Neural cell (in vitro differentiated cells): ENCODE data around the gene CLIC6. TPM values are rescaled to one million over a fixed set of nuclear protein-coding genes. Genes with fewer than 3 reads are reported as not detected.

Experiments
- H2AFZ ChIP-seq: fragments of 200-600, 300-800 bp; sonication (generic), shearing (Covaris generic); 2 replicates; pipeline ENCODE4 v1.6.0; 2014; ENCODE audit warnings: low read depth, mild to moderate bottlenecking, antibody characterized with exemption, low read length, moderate library complexity
- H3F3A ChIP-seq: fragments of 200-600 bp; shearing (Covaris generic); 2 replicates; pipeline ENCODE4 v1.6.1; 2016; ENCODE audit warnings: mild to moderate bottlenecking, moderate library complexity, mixed read lengths, antibody characterized with exemption, low read length; ENCODE audit not compliant: insufficient read depth, poor library complexity, severe bottlenecking
- H3K27ac ChIP-seq: fragments of 200-600, 300-800 bp; sonication (generic), shearing (Covaris generic); 2 replicates; pipeline ENCODE4 v1.5.1; 2014; ENCODE audit warnings: mild to moderate bottlenecking, low read length, moderate library complexity
- H3K27me3 ChIP-seq: fragments of 300-800, 200-600 bp; sonication (generic), shearing (Covaris generic); 2 replicates; pipeline ENCODE4 v1.6.0; 2014; ENCODE audit warnings: mild to moderate bottlenecking, low read depth, low read length, moderate library complexity; ENCODE audit not compliant: insufficient read depth
- H3K36me3 ChIP-seq: fragments of 300-800, 200-600 bp; sonication (generic), shearing (Covaris generic); 2 replicates; pipeline ENCODE4 v1.5.1; 2014; ENCODE audit warnings: mild to moderate bottlenecking, antibody characterized with exemption, low read length, moderate library complexity; ENCODE audit not compliant: insufficient read depth
- H3K4me2 ChIP-seq: fragments of 300-800, 200-600 bp; sonication (generic), shearing (Covaris generic); 2 replicates; pipeline ENCODE4 v1.6.0; 2014; ENCODE audit warnings: mild to moderate bottlenecking, low read length
- H3K4me3 ChIP-seq: fragments of 300-800, 200-600 bp; sonication (generic), shearing (Covaris generic); 2 replicates; pipeline ENCODE4 v1.5.1; 2014; ENCODE audit warnings: mild to moderate bottlenecking, low read length, moderate library complexity
- H3K79me2 ChIP-seq: fragments of 200-600 bp; shearing (Covaris generic); replicated peaks from 2 replicates; pipeline ENCODE4 v1.6.0; 2014; ENCODE audit warnings: mild to moderate bottlenecking, low read length, moderate library complexity; ENCODE audit not compliant: insufficient read depth
- H3K9ac ChIP-seq: fragments of 300-800, 200-600 bp; sonication (generic), shearing (Covaris generic); 2 replicates; pipeline ENCODE4 v1.6.1; 2016; ENCODE audit warnings: mild to moderate bottlenecking, low read length, mixed read lengths
- H3K9me2 ChIP-seq: fragments of 200-600 bp; shearing (Covaris generic); 2 replicates; pipeline ENCODE4 v1.6.1; 2016; ENCODE audit warnings: mild to moderate bottlenecking, low read length, mixed read lengths; ENCODE audit not compliant: insufficient read depth
- H3K9me3 ChIP-seq: fragments of 200-600, 300-800 bp; sonication (generic), shearing (Covaris generic); 2 replicates; pipeline ENCODE4 v1.6.1; 2016; ENCODE audit warnings: mild to moderate bottlenecking, mixed run types, low read length, moderate library complexity, mixed read lengths
- H4K20me1 ChIP-seq: fragments of 200-600 bp; shearing (Covaris generic); 2 replicates; pipeline ENCODE4 v1.6.1; 2016; ENCODE audit warnings: mild to moderate bottlenecking, mixed run types; ENCODE audit not compliant: insufficient read depth
- EP300 ChIP-seq: fragments of 450-650 bp; conservative IDR thresholded peaks from 2 replicates; pipeline ENCODE4 v1.6.1; 2014; ENCODE audit warnings: antibody characterized with exemption, mild to moderate bottlenecking, moderate library complexity; ENCODE audit not compliant: poor library complexity, severe bottlenecking
- EZH2 ChIP-seq: fragments of 200-600, 300-800 bp; shearing (Covaris generic), sonication (generic); IDR thresholded peaks from 2 replicates; pipeline ENCODE4 v1.6.1; 2014; ENCODE audit warnings: antibody characterized with exemption, low read length, borderline replicate concordance, mild to moderate bottlenecking; ENCODE audit not compliant: insufficient read depth, poor library complexity, severe bottlenecking
- MXI1 ChIP-seq: fragments of 450-650 bp; conservative IDR thresholded peaks from 2 replicates; pipeline ENCODE4 v1.6.1; 2014; ENCODE audit warnings: antibody characterized with exemption, mild to moderate bottlenecking; ENCODE audit not compliant: poor library complexity, severe bottlenecking
- POLR2AphosphoS5 ChIP-seq: IDR thresholded peaks from 2 replicates; pipeline ENCODE4 v1.6.1; 2012
- RAD21 ChIP-seq: fragments of 450-650 bp; conservative IDR thresholded peaks from 2 replicates; pipeline ENCODE4 v1.6.1; 2014; ENCODE audit warnings: antibody characterized with exemption, mild to moderate bottlenecking, moderate library complexity
- SMC3 ChIP-seq: fragments of 450-650 bp; conservative IDR thresholded peaks from 2 replicates; pipeline ENCODE4 v1.6.1; 2014; ENCODE audit warnings: antibody characterized with exemption, mild to moderate bottlenecking, moderate library complexity; ENCODE audit not compliant: poor library complexity
- TAF1 ChIP-seq: IDR thresholded peaks from 2 replicates; pipeline ENCODE4 v1.6.1; 2012; ENCODE audit warnings: low read depth
- polyA plus RNA-seq: library from polyadenylated mRNA; depleted of rRNA; stranded (reverse); fragments of >200 nt; gene quantifications from 2 replicates; pipeline ENCODE4 v1.2.3, GENCODE V29; 2014
- TF ChIP-seq, protein P1 (sequence below): fragments of 450-650 bp; IDR thresholded peaks from 2 replicates; pipeline ENCODE4 v1.5.1; 2014; ENCODE audit warnings: antibody characterized with exemption, mild to moderate bottlenecking, moderate library complexity; ENCODE audit not compliant: poor library complexity, severe bottlenecking
- TF ChIP-seq, protein P2 (sequence below): IDR thresholded peaks from 2 replicates; pipeline ENCODE4 v1.6.1; 2012; ENCODE audit warnings: borderline replicate concordance

The CLIC6 gene
- polyA plus RNA-seq, 1 donor from 2014 or later: 0.32 TPM

DNA sequence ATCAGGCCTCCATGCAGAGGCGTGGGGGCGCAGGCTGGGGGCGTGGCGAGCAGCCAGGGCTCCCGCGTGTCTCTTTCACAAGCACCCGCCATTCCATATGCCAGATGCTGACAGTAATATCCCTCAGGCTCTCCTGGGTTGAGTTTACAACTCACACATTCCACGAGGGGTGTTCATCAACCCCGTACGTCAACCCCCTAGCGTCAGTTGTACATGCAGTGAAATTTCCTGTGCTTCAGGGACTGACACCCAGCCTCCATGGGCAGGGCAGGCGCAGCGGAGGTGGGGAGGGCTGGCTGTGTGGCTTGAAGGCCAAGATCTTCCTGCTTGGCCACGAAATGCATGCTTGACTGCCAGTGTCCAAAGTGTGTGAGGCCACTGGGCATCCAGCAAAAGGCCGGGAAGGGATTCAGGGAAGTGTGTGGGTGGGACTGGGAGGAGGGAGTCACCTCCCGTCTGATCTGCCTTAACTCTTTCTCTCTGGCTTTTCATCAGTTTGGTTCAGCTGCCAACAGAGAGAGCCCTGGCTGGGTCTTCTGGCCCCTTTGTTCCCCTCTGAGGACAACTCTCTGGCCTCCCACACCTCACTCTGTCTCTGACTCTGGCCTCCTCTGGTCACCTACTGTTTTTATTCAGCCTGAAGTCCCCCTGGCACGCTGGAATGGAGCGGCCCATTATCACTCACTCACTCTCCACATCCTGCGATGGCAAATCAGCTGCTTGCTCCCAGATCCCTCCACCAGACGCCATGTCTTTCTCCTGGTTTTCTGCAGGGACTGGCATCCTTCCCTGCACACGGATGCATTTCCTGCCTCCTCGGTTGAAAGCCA, 33.8 kb downstream of the CLIC6 start:
- TF ChIP-seq EP300: no peak
- TF ChIP-seq, protein P1, sequence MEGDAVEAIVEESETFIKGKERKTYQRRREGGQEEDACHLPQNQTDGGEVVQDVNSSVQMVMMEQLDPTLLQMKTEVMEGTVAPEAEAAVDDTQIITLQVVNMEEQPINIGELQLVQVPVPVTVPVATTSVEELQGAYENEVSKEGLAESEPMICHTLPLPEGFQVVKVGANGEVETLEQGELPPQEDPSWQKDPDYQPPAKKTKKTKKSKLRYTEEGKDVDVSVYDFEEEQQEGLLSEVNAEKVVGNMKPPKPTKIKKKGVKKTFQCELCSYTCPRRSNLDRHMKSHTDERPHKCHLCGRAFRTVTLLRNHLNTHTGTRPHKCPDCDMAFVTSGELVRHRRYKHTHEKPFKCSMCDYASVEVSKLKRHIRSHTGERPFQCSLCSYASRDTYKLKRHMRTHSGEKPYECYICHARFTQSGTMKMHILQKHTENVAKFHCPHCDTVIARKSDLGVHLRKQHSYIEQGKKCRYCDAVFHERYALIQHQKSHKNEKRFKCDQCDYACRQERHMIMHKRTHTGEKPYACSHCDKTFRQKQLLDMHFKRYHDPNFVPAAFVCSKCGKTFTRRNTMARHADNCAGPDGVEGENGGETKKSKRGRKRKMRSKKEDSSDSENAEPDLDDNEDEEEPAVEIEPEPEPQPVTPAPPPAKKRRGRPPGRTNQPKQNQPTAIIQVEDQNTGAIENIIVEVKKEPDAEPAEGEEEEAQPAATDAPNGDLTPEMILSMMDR: no peak
- H4K20me1 ChIP-seq: no peaks in the 10 kb centered on the region
- H3K9me2 ChIP-seq: no peaks in the 10 kb centered on the region
- peak overlapping the region; percentile 27 for H3K27ac ChIP-seq
- H3F3A ChIP-seq: no peaks in the 10 kb centered on the region
- no peak overlapping the region for H3K9ac ChIP-seq
- H3K9me3 ChIP-seq: no peaks in the 10 kb centered on the region
- H3K27me3 ChIP-seq: no peaks in the 10 kb centered on the region
- no peaks in the 10 kb centered on the region for H3K36me3 ChIP-seq
- no peak overlapping the region for H3K4me3 ChIP-seq
- H3K79me2 ChIP-seq: no peaks in the 10 kb centered on the region
- H3K4me2 ChIP-seq: no peak overlapping the region
- peak overlapping the region; percentile 7 for H2AFZ ChIP-seq

DNA sequence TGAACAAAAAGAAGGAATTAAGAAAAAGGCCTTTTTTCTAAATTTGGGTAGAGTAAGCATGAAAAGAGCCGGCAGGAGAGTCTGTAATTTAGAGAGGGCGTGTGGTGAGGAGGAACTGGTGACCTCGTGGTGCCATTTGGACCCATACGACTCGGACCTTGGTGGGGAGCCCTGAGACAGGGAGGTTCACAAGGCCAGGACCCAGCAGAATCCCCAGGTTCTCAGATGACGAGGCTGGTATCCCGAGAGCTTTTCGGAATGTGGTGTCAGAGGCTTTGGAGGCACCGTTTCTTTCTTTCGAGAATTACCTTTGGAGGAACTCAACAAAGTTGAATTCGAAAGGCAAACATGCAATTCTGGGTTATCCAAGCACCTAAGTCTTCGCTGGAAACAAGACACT, 34.8 kb downstream of the CLIC6 start:
- no peak overlapping the region for H3K4me3 ChIP-seq
- H3K9me2 ChIP-seq: no peaks in the 10 kb centered on the region
- H3K9ac ChIP-seq: no peak overlapping the region
- no peaks in the 10 kb centered on the region for H3F3A ChIP-seq
- no peaks in the 10 kb centered on the region for H4K20me1 ChIP-seq
- H3K79me2 ChIP-seq: no peaks in the 10 kb centered on the region
- no peaks in the 10 kb centered on the region for H3K27me3 ChIP-seq
- TF ChIP-seq POLR2AphosphoS5: no peak
- TF ChIP-seq, protein P1: no peak
- TF ChIP-seq, protein P2, sequence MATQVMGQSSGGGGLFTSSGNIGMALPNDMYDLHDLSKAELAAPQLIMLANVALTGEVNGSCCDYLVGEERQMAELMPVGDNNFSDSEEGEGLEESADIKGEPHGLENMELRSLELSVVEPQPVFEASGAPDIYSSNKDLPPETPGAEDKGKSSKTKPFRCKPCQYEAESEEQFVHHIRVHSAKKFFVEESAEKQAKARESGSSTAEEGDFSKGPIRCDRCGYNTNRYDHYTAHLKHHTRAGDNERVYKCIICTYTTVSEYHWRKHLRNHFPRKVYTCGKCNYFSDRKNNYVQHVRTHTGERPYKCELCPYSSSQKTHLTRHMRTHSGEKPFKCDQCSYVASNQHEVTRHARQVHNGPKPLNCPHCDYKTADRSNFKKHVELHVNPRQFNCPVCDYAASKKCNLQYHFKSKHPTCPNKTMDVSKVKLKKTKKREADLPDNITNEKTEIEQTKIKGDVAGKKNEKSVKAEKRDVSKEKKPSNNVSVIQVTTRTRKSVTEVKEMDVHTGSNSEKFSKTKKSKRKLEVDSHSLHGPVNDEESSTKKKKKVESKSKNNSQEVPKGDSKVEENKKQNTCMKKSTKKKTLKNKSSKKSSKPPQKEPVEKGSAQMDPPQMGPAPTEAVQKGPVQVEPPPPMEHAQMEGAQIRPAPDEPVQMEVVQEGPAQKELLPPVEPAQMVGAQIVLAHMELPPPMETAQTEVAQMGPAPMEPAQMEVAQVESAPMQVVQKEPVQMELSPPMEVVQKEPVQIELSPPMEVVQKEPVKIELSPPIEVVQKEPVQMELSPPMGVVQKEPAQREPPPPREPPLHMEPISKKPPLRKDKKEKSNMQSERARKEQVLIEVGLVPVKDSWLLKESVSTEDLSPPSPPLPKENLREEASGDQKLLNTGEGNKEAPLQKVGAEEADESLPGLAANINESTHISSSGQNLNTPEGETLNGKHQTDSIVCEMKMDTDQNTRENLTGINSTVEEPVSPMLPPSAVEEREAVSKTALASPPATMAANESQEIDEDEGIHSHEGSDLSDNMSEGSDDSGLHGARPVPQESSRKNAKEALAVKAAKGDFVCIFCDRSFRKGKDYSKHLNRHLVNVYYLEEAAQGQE: no peak
- TF ChIP-seq RAD21: no peak
- TF ChIP-seq EP300: no peak
- no peak for TF ChIP-seq SMC3
- TF ChIP-seq TAF1: no peak
- no peak for TF ChIP-seq EZH2
- TF ChIP-seq MXI1: no peak
- no peaks in the 10 kb centered on the region for H3K9me3 ChIP-seq
- H3K36me3 ChIP-seq: no peaks in the 10 kb centered on the region
- no peak overlapping the region for H2AFZ ChIP-seq
- H3K27ac ChIP-seq: peak overlapping the region; percentile 27
- no peak overlapping the region for H3K4me2 ChIP-seq
